ENCODE data around the gene ZNF408.

Gene ZNF408

GRCh38 chr11:46663277-46663940 is 37.4 kb upstream of the ZNF408 start:
- H3K36me3 ChIP-seq (ENCODE audit: insufficient read depth, low read length) = peaks cover 90% of the 10 kb centered on the region
- H3K4me2 ChIP-seq (ENCODE audit: insufficient read depth, low read length) = no peak overlapping the region
- H3K9me3 ChIP-seq (ENCODE audit: insufficient read depth, low read length, severe bottlenecking) = no peaks in the 10 kb centered on the region
- DNase-seq (no peak), ATAC-seq (ENCODE audit: insufficient read depth, low read depth) (no peak)
- H3K4me1 ChIP-seq (ENCODE audit: insufficient read depth, low read length) = peaks cover 7% of the 10 kb centered on the region
- H3K79me2 ChIP-seq (ENCODE audit: insufficient read depth, low read length) = no peaks in the 10 kb centered on the region
- no peak overlapping the region for H2AFZ ChIP-seq (ENCODE audit: low read depth, low read length)
- H3K27ac ChIP-seq (ENCODE audit: low read length) = no peak overlapping the region
- no peaks in the 10 kb centered on the region for H3K27me3 ChIP-seq (ENCODE audit: insufficient read depth, low read length, poor library complexity)
- H4K20me1 ChIP-seq (ENCODE audit: insufficient read depth, low read length) = no peaks in the 10 kb centered on the region
- no peak overlapping the region for H3K9ac ChIP-seq (ENCODE audit: low read depth, low read length)
- H3K4me3 ChIP-seq (ENCODE audit: low read depth in 1 of 2, low read length in 2 of 2) = no peak overlapping the region
- TF ChIP-seq, protein P1, sequence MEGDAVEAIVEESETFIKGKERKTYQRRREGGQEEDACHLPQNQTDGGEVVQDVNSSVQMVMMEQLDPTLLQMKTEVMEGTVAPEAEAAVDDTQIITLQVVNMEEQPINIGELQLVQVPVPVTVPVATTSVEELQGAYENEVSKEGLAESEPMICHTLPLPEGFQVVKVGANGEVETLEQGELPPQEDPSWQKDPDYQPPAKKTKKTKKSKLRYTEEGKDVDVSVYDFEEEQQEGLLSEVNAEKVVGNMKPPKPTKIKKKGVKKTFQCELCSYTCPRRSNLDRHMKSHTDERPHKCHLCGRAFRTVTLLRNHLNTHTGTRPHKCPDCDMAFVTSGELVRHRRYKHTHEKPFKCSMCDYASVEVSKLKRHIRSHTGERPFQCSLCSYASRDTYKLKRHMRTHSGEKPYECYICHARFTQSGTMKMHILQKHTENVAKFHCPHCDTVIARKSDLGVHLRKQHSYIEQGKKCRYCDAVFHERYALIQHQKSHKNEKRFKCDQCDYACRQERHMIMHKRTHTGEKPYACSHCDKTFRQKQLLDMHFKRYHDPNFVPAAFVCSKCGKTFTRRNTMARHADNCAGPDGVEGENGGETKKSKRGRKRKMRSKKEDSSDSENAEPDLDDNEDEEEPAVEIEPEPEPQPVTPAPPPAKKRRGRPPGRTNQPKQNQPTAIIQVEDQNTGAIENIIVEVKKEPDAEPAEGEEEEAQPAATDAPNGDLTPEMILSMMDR (IDR thresholded peaks at IDR 0.05; ENCODE audit: borderline replicate concordance, extremely low read depth, low read length, poor library complexity, severe bottlenecking) = no peak
- TF ChIP-seq EZH2 (IDR thresholded peaks at IDR 0.05; ENCODE audit: borderline replicate concordance, low read depth, low read length, severe bottlenecking) = no peak

DNA sequence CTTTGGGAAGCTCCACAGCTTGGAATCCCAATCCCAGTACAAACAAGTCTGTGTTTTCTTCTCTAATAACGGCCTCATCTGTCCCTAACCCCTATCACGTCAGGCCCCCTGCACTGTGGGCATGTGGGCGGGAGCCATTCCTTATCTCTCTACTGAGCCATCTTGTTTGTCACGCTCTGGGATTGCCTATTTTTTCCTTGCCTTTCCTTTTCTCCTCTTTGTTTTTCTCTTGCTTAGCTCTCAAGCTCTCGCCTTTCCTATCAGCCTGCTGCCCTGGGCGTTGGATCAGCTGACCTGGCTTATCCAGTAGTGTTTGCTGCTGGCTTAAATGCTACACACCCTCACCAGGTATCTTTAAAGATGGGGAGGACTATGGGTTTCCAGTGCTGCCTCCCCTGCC is 36.2 kb upstream of the ZNF408 start:
- Histone ChIP-seq H3K4me3 (ENCODE audit: low read depth in 1 of 2, low read length in 2 of 2) (no peak overlapping the region), H4K20me1 (ENCODE audit: insufficient read depth, low read length) (peaks cover 1% of the 10 kb centered on the region; the same call in 1 of the 2 replicates), H3K36me3 (ENCODE audit: insufficient read depth, low read length) (peaks cover 90% of the 10 kb centered on the region), H3K4me1 (ENCODE audit: insufficient read depth, low read length) (peaks cover 20% of the 10 kb centered on the region), H2AFZ (ENCODE audit: low read depth, low read length) (no peak overlapping the region), H3K9ac (ENCODE audit: low read depth, low read length) (no peak overlapping the region), H3K4me2 (ENCODE audit: insufficient read depth, low read length) (no peak overlapping the region), H3K9me3 (ENCODE audit: insufficient read depth, low read length, severe bottlenecking) (no peaks in the 10 kb centered on the region), H3K27ac (ENCODE audit: low read length) (no peak overlapping the region), H3K27me3 (ENCODE audit: insufficient read depth, low read length, poor library complexity) (no peaks in the 10 kb centered on the region), H3K79me2 (ENCODE audit: insufficient read depth, low read length) (no peaks in the 10 kb centered on the region)
- no peak for ATAC-seq (ENCODE audit: insufficient read depth, low read depth)
- DNase-seq = no peak
- no peak for TF ChIP-seq EZH2 (IDR thresholded peaks at IDR 0.05; ENCODE audit: borderline replicate concordance, low read depth, low read length, severe bottlenecking)
- TF ChIP-seq, protein P1 (IDR thresholded peaks at IDR 0.05; ENCODE audit: borderline replicate concordance, extremely low read depth, low read length, poor library complexity, severe bottlenecking) = no peak

DNA sequence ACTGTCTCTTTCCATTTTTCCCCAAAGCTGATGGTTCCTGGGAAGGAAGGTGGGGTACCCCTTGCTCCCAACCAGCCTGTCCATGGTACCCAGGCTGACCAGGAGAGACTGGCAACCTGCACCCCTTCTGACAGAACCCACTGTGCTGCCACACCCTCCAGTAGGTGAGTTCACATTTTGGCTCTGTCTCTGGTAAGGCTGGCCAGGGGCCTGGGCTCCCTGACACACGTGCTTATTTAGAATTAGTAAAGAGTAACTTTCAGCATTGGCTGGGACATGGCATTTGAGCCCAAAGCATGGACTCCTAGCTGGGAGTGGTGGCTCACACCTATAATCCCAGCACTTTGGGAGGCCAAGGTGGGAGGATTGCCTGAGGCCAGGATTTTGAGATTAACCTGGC is 35.5 kb upstream of the ZNF408 start:
- no peak overlapping the region for H3K27ac ChIP-seq (ENCODE audit: low read length)
- no peak overlapping the region for H3K4me2 ChIP-seq (ENCODE audit: insufficient read depth, low read length)
- no peaks in the 10 kb centered on the region for H3K27me3 ChIP-seq (ENCODE audit: insufficient read depth, low read length, poor library complexity)
- peaks cover 89% of the 10 kb centered on the region for H3K36me3 ChIP-seq (ENCODE audit: insufficient read depth, low read length)
- H3K4me3 ChIP-seq (ENCODE audit: low read depth in 1 of 2, low read length in 2 of 2) = no peak overlapping the region
- H4K20me1 ChIP-seq (ENCODE audit: insufficient read depth, low read length) = peaks cover 5% of the 10 kb centered on the region
- ATAC-seq (ENCODE audit: insufficient read depth, low read depth) (no peak), DNase-seq (no peak)
- no peaks in the 10 kb centered on the region for H3K79me2 ChIP-seq (ENCODE audit: insufficient read depth, low read length)
- H3K9me3 ChIP-seq (ENCODE audit: insufficient read depth, low read length, severe bottlenecking) = no peaks in the 10 kb centered on the region
- H3K9ac ChIP-seq (ENCODE audit: low read depth, low read length) = no peak overlapping the region
- peaks cover 27% of the 10 kb centered on the region for H3K4me1 ChIP-seq (ENCODE audit: insufficient read depth, low read length)
- H2AFZ ChIP-seq (ENCODE audit: low read depth, low read length) = no peak overlapping the region
- no peak for TF ChIP-seq EZH2 (IDR thresholded peaks at IDR 0.05; ENCODE audit: borderline replicate concordance, low read depth, low read length, severe bottlenecking)
- TF ChIP-seq, protein P1 (IDR thresholded peaks at IDR 0.05; ENCODE audit: borderline replicate concordance, extremely low read depth, low read length, poor library complexity, severe bottlenecking) = no peak

Data from DND-41 (cell line).